ENCODE data around the gene KCTD21.
"Not testable (repeated sequence)": the region's sequence is repeated elsewhere in the genome, so short reads cannot be mapped to it uniquely, and the experiment has no call there.

The KCTD21 gene

DNA sequence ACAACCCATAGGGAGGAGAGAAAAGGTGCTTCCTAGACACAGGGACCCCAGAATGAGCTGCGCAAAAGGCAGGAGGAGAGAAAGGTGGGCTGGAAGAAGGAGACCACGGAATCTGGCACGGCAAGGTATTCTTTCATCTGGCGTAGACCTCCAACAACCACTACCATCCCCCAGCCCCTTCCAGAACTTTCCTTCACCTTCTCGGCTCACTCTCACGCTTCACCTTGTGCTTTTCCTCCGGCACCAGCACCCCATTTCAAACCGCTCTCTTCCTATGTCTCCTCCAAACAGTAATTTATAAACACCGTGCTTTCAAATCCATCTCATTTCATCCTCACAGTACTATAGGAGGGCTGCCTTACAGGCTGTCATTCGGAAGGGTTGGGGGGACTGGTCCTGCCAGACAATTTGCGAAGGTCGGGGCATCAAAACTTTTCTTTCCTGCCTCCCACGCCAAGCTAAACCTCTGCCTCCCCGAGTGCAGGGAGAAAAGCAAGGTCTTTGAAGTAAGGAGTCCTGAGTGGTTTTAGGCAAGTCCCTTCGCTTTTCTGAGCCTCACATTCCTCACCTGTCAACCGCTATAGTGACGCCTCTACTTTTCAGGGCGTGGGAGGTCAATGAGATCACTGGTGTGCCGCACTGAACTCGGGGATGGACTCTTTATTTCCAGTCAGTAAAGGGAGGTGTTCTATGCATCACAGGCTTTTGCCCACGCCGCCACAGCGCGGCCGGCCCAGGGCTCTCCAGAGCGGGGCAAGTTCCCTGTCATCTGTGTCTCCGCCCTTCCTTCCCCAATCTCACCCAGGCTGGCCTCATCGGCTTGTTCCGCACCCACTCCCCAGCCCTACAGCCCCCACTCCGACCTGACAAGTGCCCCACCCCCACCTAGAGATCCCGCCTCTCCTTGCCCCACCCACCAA, 800 bp downstream of the KCTD21 start:
- peak overlapping the region; percentile 80 for H3K4me3 ChIP-seq (ENCODE audit: low read depth, low read length)
- TF ChIP-seq, protein P1, sequence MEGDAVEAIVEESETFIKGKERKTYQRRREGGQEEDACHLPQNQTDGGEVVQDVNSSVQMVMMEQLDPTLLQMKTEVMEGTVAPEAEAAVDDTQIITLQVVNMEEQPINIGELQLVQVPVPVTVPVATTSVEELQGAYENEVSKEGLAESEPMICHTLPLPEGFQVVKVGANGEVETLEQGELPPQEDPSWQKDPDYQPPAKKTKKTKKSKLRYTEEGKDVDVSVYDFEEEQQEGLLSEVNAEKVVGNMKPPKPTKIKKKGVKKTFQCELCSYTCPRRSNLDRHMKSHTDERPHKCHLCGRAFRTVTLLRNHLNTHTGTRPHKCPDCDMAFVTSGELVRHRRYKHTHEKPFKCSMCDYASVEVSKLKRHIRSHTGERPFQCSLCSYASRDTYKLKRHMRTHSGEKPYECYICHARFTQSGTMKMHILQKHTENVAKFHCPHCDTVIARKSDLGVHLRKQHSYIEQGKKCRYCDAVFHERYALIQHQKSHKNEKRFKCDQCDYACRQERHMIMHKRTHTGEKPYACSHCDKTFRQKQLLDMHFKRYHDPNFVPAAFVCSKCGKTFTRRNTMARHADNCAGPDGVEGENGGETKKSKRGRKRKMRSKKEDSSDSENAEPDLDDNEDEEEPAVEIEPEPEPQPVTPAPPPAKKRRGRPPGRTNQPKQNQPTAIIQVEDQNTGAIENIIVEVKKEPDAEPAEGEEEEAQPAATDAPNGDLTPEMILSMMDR (IDR thresholded peaks at IDR 0.05; ENCODE audit: control insufficient read depth, extremely low read depth, insufficient read depth): no peak
- DNase-seq (ENCODE audit: low read depth): no peak

DNA sequence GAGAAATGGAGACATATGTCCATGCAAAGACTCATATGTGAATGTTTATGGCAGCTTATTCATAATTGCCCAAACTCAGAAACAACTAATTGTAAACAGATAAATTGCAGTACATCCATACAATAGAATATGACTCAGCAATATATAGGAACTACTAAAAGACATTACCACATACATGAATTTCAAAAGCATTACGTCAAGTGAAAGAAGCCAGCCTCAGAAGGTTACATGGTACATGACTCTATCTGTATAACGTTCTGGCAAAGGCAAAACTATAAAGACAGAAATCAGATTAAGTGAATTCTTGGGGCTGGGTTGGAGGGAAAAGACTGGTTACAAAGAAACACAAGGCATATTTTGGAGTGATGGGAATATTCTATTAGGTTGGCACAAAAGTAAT, 7.2 kb downstream of the KCTD21 start:
- TF ChIP-seq, protein P1 (IDR thresholded peaks at IDR 0.05; ENCODE audit: control insufficient read depth, extremely low read depth, insufficient read depth): no peak
- DNase-seq (ENCODE audit: low read depth): no peak
- no peak overlapping the region for H3K4me3 ChIP-seq (ENCODE audit: low read depth, low read length)

DNA sequence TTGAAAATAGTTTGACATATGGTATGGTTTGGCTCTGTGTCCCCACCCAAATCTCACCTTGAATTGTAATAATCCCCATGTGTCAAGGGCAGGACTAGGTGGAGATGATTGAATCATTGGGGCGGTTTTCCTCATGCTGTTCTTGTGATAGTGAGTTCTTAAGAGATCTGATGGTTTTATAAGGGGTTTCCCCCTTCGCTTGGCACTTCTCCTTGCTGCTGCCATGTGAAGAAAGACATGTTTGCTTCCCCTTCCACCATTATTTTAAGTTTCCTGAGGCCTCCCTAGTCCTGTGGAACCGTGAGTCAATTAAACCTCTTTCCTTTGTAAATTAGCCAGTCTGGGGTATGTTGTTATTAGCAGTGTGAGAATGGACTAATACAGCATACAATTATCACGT, 7.7 kb downstream of the KCTD21 start:
- DNase-seq (ENCODE audit: low read depth): no peak
- TF ChIP-seq, protein P1 (IDR thresholded peaks at IDR 0.05; ENCODE audit: control insufficient read depth, extremely low read depth, insufficient read depth): no peak
- no peak overlapping the region for H3K4me3 ChIP-seq (ENCODE audit: low read depth, low read length)

- DNase-seq (ENCODE audit: low read depth): no peak
- TF ChIP-seq, protein P1 (IDR thresholded peaks at IDR 0.05; ENCODE audit: control insufficient read depth, extremely low read depth, insufficient read depth): no peak
- H3K4me3 ChIP-seq (ENCODE audit: low read depth, low read length): no peak overlapping the region
These were observed 8.9 kb downstream of the KCTD21 start for GRCh38 chr11:78179459-78180071.

DNA sequence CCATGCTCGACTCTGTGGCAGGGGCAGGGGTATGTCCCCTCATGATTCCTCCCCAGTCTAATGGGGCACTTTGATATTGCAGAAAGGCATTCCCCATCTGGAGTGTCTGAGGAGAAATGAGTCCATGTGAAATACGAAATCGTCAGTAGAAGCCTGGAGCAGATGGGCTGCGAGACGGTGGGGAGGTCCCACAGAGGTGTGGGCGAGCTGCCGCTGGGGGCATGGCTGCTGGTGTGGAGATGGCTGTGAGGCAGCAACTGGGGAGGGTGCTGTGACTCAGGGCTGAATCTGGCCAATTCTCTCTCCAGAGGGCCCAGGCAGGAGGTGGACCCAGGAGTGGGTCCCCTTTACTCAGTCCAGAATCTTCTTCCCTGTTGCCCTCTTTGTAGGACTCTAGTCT, 11.2 kb downstream of the KCTD21 start:
- DNase-seq (ENCODE audit: low read depth): no peak
- H3K4me3 ChIP-seq (ENCODE audit: low read depth, low read length): no peak overlapping the region
- TF ChIP-seq, protein P1 (IDR thresholded peaks at IDR 0.05; ENCODE audit: control insufficient read depth, extremely low read depth, insufficient read depth): no peak

GRCh38 chr11:78176605-78177141, 11.8 kb downstream of the KCTD21 start:
- H3K4me3 ChIP-seq (ENCODE audit: low read depth, low read length): no peak overlapping the region
- TF ChIP-seq, protein P1 (IDR thresholded peaks at IDR 0.05; ENCODE audit: control insufficient read depth, extremely low read depth, insufficient read depth): no peak
- no peak for DNase-seq (ENCODE audit: low read depth)

DNA sequence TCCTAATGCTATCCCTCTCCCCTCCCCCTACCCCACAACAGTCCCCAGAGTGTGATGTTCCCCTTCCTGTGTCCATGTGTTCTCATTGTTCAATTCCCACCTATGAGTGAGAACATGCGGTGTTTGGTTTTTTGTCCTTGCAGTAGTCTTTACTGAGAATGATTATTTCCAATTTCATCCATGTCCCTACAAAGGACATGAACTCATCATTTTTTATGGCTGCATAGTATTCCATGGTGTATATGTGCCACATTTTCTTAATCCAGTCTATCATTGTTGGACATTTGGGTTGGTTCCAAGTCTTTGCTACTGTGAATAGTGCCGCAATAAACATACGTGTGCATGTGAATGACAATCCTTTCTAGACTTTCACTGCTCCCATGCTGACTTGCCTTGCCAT, 12.6 kb downstream of the KCTD21 start:
- H3K4me3 ChIP-seq (ENCODE audit: low read depth, low read length): not testable (repeated sequence)

More for the DNA sequence above, 12.6 kb downstream of the KCTD21 start:
- not testable (repeated sequence) for DNase-seq (ENCODE audit: low read depth)
